OCI-LY1 (cell line): ENCODE data around the gene RNF168.

Experiments
- EZH2 ChIP-seq: fragments of 200-600 bp; sonication (generic), shearing (Covaris generic); IDR thresholded peaks from 2 replicates; pipeline ENCODE4 v1.8.0; 2017; ENCODE audit warnings: borderline replicate concordance, mixed run types, mild to moderate bottlenecking, antibody characterized with exemption, low read length, moderate library complexity, mixed read lengths
- TF ChIP-seq, protein P1 (sequence below): fragments of 200-600 bp; sonication (generic), shearing (Covaris generic); IDR thresholded peaks from 2 replicates; pipeline ENCODE4 v1.5.1; 2017; ENCODE audit warnings: mild to moderate bottlenecking, antibody characterized with exemption, low read length, moderate library complexity, mixed read lengths

DNA sequence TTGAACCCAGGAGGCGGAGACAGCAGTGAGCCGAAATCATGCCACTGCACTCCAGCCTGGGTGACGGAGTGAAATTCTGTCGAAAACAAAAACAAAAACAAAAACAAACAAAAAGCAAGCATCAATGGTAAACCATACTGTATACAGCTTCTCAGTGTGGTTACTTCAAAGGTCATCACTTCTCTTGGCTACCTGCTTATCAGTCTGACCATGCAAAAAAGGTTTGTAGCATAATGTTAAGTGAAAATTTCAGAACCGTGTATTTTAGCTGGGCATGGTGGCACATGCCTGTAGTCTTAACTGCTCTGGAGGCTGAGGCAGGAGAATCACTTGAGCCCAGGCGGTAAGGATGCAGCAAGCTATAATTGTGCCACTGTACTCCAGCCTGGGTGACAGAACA, 75.5 kb downstream of the RNF168 start:
- TF ChIP-seq EZH2 = no peak
- TF ChIP-seq, protein P1, sequence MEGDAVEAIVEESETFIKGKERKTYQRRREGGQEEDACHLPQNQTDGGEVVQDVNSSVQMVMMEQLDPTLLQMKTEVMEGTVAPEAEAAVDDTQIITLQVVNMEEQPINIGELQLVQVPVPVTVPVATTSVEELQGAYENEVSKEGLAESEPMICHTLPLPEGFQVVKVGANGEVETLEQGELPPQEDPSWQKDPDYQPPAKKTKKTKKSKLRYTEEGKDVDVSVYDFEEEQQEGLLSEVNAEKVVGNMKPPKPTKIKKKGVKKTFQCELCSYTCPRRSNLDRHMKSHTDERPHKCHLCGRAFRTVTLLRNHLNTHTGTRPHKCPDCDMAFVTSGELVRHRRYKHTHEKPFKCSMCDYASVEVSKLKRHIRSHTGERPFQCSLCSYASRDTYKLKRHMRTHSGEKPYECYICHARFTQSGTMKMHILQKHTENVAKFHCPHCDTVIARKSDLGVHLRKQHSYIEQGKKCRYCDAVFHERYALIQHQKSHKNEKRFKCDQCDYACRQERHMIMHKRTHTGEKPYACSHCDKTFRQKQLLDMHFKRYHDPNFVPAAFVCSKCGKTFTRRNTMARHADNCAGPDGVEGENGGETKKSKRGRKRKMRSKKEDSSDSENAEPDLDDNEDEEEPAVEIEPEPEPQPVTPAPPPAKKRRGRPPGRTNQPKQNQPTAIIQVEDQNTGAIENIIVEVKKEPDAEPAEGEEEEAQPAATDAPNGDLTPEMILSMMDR = no peak
